Muscle layer of colon (tissue), 2 donors: ENCODE results near the gene HOXB6.
A peak's percentile ranks its signal among the peaks of the same experiment; 100 is the strongest.

Experiments
- H3K27ac ChIP-seq: one replicate; pipeline ENCODE4 v1.7.0; 2013; ENCODE audit warnings: low read depth, mild to moderate bottlenecking, low read length, moderate library complexity
- H3K27me3 ChIP-seq, 2 donors: one replicate each; pipeline ENCODE4 v1.7.0; 2013; ENCODE audit warnings: low read length in 2 of 2, mild to moderate bottlenecking in 2 of 2; ENCODE audit not compliant: insufficient read depth in 2 of 2, control insufficient read depth in 1 of 2
- H3K36me3 ChIP-seq: one replicate; pipeline ENCODE4 v1.7.0; 2013; ENCODE audit warnings: mild to moderate bottlenecking, low read length; ENCODE audit not compliant: insufficient read depth
- H3K4me1 ChIP-seq: one replicate; pipeline ENCODE4 v1.7.0; 2013; ENCODE audit warnings: mild to moderate bottlenecking, low read length; ENCODE audit not compliant: insufficient read depth
- H3K4me3 ChIP-seq, 2 donors: one replicate each; pipeline ENCODE4 v1.7.0; 2013; ENCODE audit warnings: low read length in 2 of 2, low read depth in 1 of 2, mild to moderate bottlenecking in 1 of 2, moderate library complexity in 1 of 2
- H3K9ac ChIP-seq: one replicate; pipeline ENCODE4 v1.7.0; 2013; ENCODE audit warnings: low read length
- H3K9me3 ChIP-seq: one replicate; pipeline ENCODE4 v1.7.0; 2013; ENCODE audit warnings: mild to moderate bottlenecking, low read length
- donor health status: abdominal sarcoma.
- donor health status: Adenocarcinoma of cecum.

The HOXB6 gene

GRCh38 chr17:48569240-48569582, 35.6 kb downstream of the HOXB6 start:
- Histone ChIP-seq H3K9ac (peak overlapping the region; percentile 75), H3K27me3 (no peaks in the 10 kb centered on the region), H3K4me1 (peaks cover 83% of the 10 kb centered on the region), H3K36me3 (peaks cover 10% of the 10 kb centered on the region), H3K4me3 (peak overlapping the region in 1 of 2 donors; percentile 51), H3K27ac (peak overlapping the region; percentile 95), H3K9me3 (no peaks in the 10 kb centered on the region)

GRCh38 chr17:48568499-48569239, 36.1 kb downstream of the HOXB6 start:
- H3K9me3 ChIP-seq: no peaks in the 10 kb centered on the region
- H3K4me1 ChIP-seq: peaks cover 80% of the 10 kb centered on the region
- no peaks in the 10 kb centered on the region for H3K27me3 ChIP-seq
- H3K4me3 ChIP-seq: peak overlapping the region; percentile 25 to 46
- peaks cover 10% of the 10 kb centered on the region for H3K36me3 ChIP-seq
- H3K9ac ChIP-seq: peak overlapping the region; percentile 14
- H3K27ac ChIP-seq: peak overlapping the region; percentile 95

GRCh38 chr17:48567646-48568354, 37.0 kb downstream of the HOXB6 start:
- peaks cover 10% of the 10 kb centered on the region for H3K36me3 ChIP-seq
- no peaks in the 10 kb centered on the region for H3K27me3 ChIP-seq
- peak overlapping the region; percentile 14 for H3K9ac ChIP-seq
- peaks cover 81% of the 10 kb centered on the region for H3K4me1 ChIP-seq
- peak overlapping the region in 1 of 2 donors; percentile 46 for H3K4me3 ChIP-seq
- no peaks in the 10 kb centered on the region for H3K9me3 ChIP-seq
- H3K27ac ChIP-seq: peak overlapping the region; percentile 95

- no peaks in the 10 kb centered on the region for H3K27me3 ChIP-seq
- H3K9ac ChIP-seq: no peak overlapping the region
These were observed 37.6 kb downstream of the HOXB6 start for GRCh38 chr17:48567209-48567608.

GRCh38 chr17:48566717-48567116, 38.1 kb downstream of the HOXB6 start:
- Histone ChIP-seq H3K27ac (peak overlapping the region; percentile 95), H3K9me3 (no peaks in the 10 kb centered on the region), H3K4me1 (peaks cover 81% of the 10 kb centered on the region)

More at GRCh38 chr17:48567209-48567608, 37.6 kb downstream of the HOXB6 start:
- Histone ChIP-seq H3K36me3 (peaks cover 10% of the 10 kb centered on the region), H3K4me1 (peaks cover 81% of the 10 kb centered on the region), H3K4me3 (peak overlapping the region in 1 of 2 donors; percentile 12), H3K9me3 (no peaks in the 10 kb centered on the region), H3K27ac (peak overlapping the region; percentile 95)

GRCh38 chr17:48565925-48566710, 38.7 kb downstream of the HOXB6 start:
- Histone ChIP-seq H3K36me3 (peaks cover 6% of the 10 kb centered on the region), H3K9me3 (no peaks in the 10 kb centered on the region), H3K27ac (peak overlapping the region; percentile 95), H3K9ac (no peak overlapping the region), H3K4me3 (peak overlapping the region in 1 of 2 donors; percentile 4), H3K4me1 (peaks cover 83% of the 10 kb centered on the region), H3K27me3 (no peaks in the 10 kb centered on the region)

More at GRCh38 chr17:48566717-48567116, 38.1 kb downstream of the HOXB6 start:
- no peaks in the 10 kb centered on the region for H3K27me3 ChIP-seq
- peak overlapping the region in 1 of 2 donors; percentile 12 for H3K4me3 ChIP-seq
- H3K9ac ChIP-seq: no peak overlapping the region
- H3K36me3 ChIP-seq: peaks cover 6% of the 10 kb centered on the region

- Histone ChIP-seq H3K9me3 (no peaks in the 10 kb centered on the region), H3K27ac (peak overlapping the region; percentile 77), H3K4me1 (peaks cover 87% of the 10 kb centered on the region), H3K27me3 (no peaks in the 10 kb centered on the region), H3K36me3 (peaks cover 6% of the 10 kb centered on the region), H3K9ac (peak overlapping the region; percentile 68), H3K4me3 (peak overlapping the region; percentile 41 to 56)
These were observed 39.7 kb downstream of the HOXB6 start for GRCh38 chr17:48565022-48565554.

- peak overlapping the region; percentile 51 to 56 for H3K4me3 ChIP-seq
- H3K36me3 ChIP-seq: peaks cover 6% of the 10 kb centered on the region
- H3K27ac ChIP-seq: peak overlapping the region; percentile 77
- H3K9ac ChIP-seq: peak overlapping the region; percentile 68
- H3K27me3 ChIP-seq: no peaks in the 10 kb centered on the region
- H3K4me1 ChIP-seq: peaks cover 87% of the 10 kb centered on the region
- H3K9me3 ChIP-seq: no peaks in the 10 kb centered on the region
These were observed 40.4 kb downstream of the HOXB6 start for GRCh38 chr17:48564188-48565021.

GRCh38 chr17:48563867-48564187, 41.0 kb downstream of the HOXB6 start:
- Histone ChIP-seq H3K27me3 (no peaks in the 10 kb centered on the region), H3K9me3 (no peaks in the 10 kb centered on the region), H3K4me1 (peaks cover 87% of the 10 kb centered on the region), H3K4me3 (peak overlapping the region; percentile 37 to 51), H3K9ac (peak overlapping the region; percentile 19), H3K36me3 (peaks cover 6% of the 10 kb centered on the region), H3K27ac (peak overlapping the region; percentile 57)

GRCh38 chr17:48563385-48563838, 41.4 kb downstream of the HOXB6 start:
- Histone ChIP-seq H3K9ac (peak overlapping the region; percentile 19), H3K4me1 (peaks cover 91% of the 10 kb centered on the region), H3K27ac (peak overlapping the region; percentile 57), H3K4me3 (peak overlapping the region; percentile 37 to 51), H3K9me3 (no peaks in the 10 kb centered on the region), H3K36me3 (peaks cover 6% of the 10 kb centered on the region), H3K27me3 (no peaks in the 10 kb centered on the region)
